Type B pancreatic cell (in vitro differentiated cells): ENCODE measurements around the gene GUCY2C. TPM values are rescaled to one million over a fixed set of nuclear protein-coding genes. Genes with fewer than 3 reads are reported as not detected.

Experiments used
- DNase-seq: peaks from one replicate; pipeline ENCODE4 v3.0.0; 2021; ENCODE audit warnings: mixed read lengths; ENCODE audit not compliant: unreplicated experiment; ENCODE audit errors: extremely low spot score
- H3K27ac Mint-ChIP-seq: 2 replicates; pipeline ENCODE4 v1.8.0; 2021; ENCODE audit warnings: mild to moderate bottlenecking, mixed read lengths
- H3K27me3 Mint-ChIP-seq: 2 replicates; pipeline ENCODE4 v1.8.0; 2021; ENCODE audit warnings: mixed read lengths
- H3K36me3 Mint-ChIP-seq: 2 replicates; pipeline ENCODE4 v1.8.0; 2021; ENCODE audit warnings: mixed read lengths
- H3K4me1 Mint-ChIP-seq: one replicate; pipeline ENCODE4 v1.8.0; 2021; ENCODE audit warnings: mixed read lengths; ENCODE audit not compliant: unreplicated experiment
- H3K4me3 Mint-ChIP-seq: 2 replicates; pipeline ENCODE4 v1.8.0; 2021; ENCODE audit warnings: mild to moderate bottlenecking, mixed read lengths
- H3K9me3 Mint-ChIP-seq: 2 replicates; pipeline ENCODE4 v1.8.0; 2021; ENCODE audit warnings: mixed read lengths
- CTCF ChIP-seq: fragments of 200-600 bp; sonication (generic); conservative IDR thresholded peaks from 2 replicates; pipeline ENCODE4 v1.5.0; 2021; ENCODE audit warnings: antibody characterized with exemption, mild to moderate bottlenecking
- total RNA-seq: library from RNA; stranded (reverse); gene quantifications from 2 replicates; pipeline ENCODE4 v1.2.1, GENCODE V29; 2021; ENCODE audit warnings: low replicate concordance

Gene GUCY2C
- total RNA-seq, 1 donor from 2014 or later: 2.1 TPM

- Mint-ChIP-seq H3K27ac (no peak overlapping the region), H3K4me3 (no peak overlapping the region), H3K4me1 (no peaks in the 10 kb centered on the region), H3K36me3 (peaks cover 4% of the 10 kb centered on the region), H3K27me3 (peaks cover 3% of the 10 kb centered on the region), H3K9me3 (peaks cover 4% of the 10 kb centered on the region)
- no peak for DNase-seq
- no peak for TF ChIP-seq CTCF
Measured at GRCh38 chr12:14729586-14729985, 33.2 kb upstream of the GUCY2C start.

GRCh38 chr12:14723763-14724162 lies 27.4 kb upstream of the GUCY2C start:
- peak; percentile 69 for TF ChIP-seq CTCF

GRCh38 chr12:14716848-14717444 lies 20.5 kb upstream of the GUCY2C start:
- peaks cover 4% of the 10 kb centered on the region for H3K9me3 Mint-ChIP-seq
- DNase-seq: no peak

More at GRCh38 chr12:14723763-14724162, 27.4 kb upstream of the GUCY2C start:
- Mint-ChIP-seq H3K36me3 (peaks cover 12% of the 10 kb centered on the region), H3K27me3 (peaks cover 3% of the 10 kb centered on the region), H3K9me3 (peaks cover 14% of the 10 kb centered on the region), H3K4me1 (no peaks in the 10 kb centered on the region), H3K27ac (no peak overlapping the region), H3K4me3 (no peak overlapping the region)
- no peak for DNase-seq

GRCh38 chr12:14714437-14714836 lies 18.0 kb upstream of the GUCY2C start:
- Mint-ChIP-seq H3K4me1 (peaks cover 5% of the 10 kb centered on the region), H3K27ac (no peak overlapping the region), H3K4me3 (no peak overlapping the region), H3K27me3 (peaks cover 16% of the 10 kb centered on the region), H3K36me3 (peaks cover 4% of the 10 kb centered on the region), H3K9me3 (peaks cover 4% of the 10 kb centered on the region)
- DNase-seq: no peak
- TF ChIP-seq CTCF: no peak

More at GRCh38 chr12:14716848-14717444, 20.5 kb upstream of the GUCY2C start:
- Mint-ChIP-seq H3K27me3 (no peaks in the 10 kb centered on the region), H3K4me1 (no peaks in the 10 kb centered on the region), H3K36me3 (peaks cover 7% of the 10 kb centered on the region), H3K27ac (no peak overlapping the region), H3K4me3 (no peak overlapping the region)
- TF ChIP-seq CTCF: peak; percentile 72

- DNase-seq: no peak
- Mint-ChIP-seq H3K36me3 (peaks cover 15% of the 10 kb centered on the region), H3K4me3 (no peak overlapping the region), H3K9me3 (peaks cover 2% of the 10 kb centered on the region), H3K4me1 (peaks cover 5% of the 10 kb centered on the region), H3K27me3 (peaks cover 52% of the 10 kb centered on the region), H3K27ac (no peak overlapping the region)
- no peak for TF ChIP-seq CTCF
Measured at GRCh38 chr12:14710632-14711320, 14.4 kb upstream of the GUCY2C start.
